Endothelial cell of umbilical vein (primary cell): ENCODE results near the gene SULT1C2.

Experiments used
- EZH2 ChIP-seq: IDR thresholded peaks from 2 replicates; pipeline ENCODE4 v1.6.1; 2012; ENCODE audit warnings: borderline replicate concordance, low read depth, mild to moderate bottlenecking, moderate library complexity, low read length, inconsistent platforms; ENCODE audit not compliant: severe bottlenecking
- FOS ChIP-seq: IDR thresholded peaks from 2 replicates; pipeline ENCODE4 v1.6.1; 2011; ENCODE audit warnings: mild to moderate bottlenecking, low read length, moderate library complexity, borderline replicate concordance; ENCODE audit not compliant: insufficient read depth
- JUN ChIP-seq: IDR thresholded peaks from 2 replicates; pipeline ENCODE4 v1.6.1; 2011; ENCODE audit warnings: borderline replicate concordance, low read depth; ENCODE audit not compliant: insufficient read length, insufficient read depth
- MYC ChIP-seq: IDR thresholded peaks from one replicate; pipeline ENCODE4 v1.6.1; 2011; ENCODE audit warnings: mild to moderate bottlenecking, low read depth, low read length
- POLR2A ChIP-seq: IDR thresholded peaks from 2 replicates; pipeline ENCODE4 v1.6.1; 2012; ENCODE audit warnings: low read depth, mild to moderate bottlenecking, control low read depth, low read length
- POLR2AphosphoS5 ChIP-seq: IDR thresholded peaks from 2 replicates; pipeline ENCODE4 v1.6.1; 2012; ENCODE audit warnings: low read depth, mild to moderate bottlenecking, control low read depth, low read length, moderate library complexity; ENCODE audit not compliant: insufficient read depth
- TF ChIP-seq, protein P1 (sequence below), 2 donors: IDR thresholded peaks; 1 replicate in 1 of 2; 2 replicates in 1 of 2; pipeline ENCODE4 v1.5.1; 2011; ENCODE audit warnings: low read length in 2 of 2, mild to moderate bottlenecking in 2 of 2, moderate library complexity in 2 of 2, control low read depth in 1 of 2, inconsistent platforms in 1 of 2, low read depth in 1 of 2; ENCODE audit not compliant: insufficient read depth in 1 of 2; ENCODE audit errors: extremely low read depth in 1 of 2
- TF ChIP-seq, protein P2 (sequence below): IDR thresholded peaks from 2 replicates; pipeline ENCODE4 v1.6.1; 2011; ENCODE audit not compliant: insufficient read depth, insufficient read length

DNA sequence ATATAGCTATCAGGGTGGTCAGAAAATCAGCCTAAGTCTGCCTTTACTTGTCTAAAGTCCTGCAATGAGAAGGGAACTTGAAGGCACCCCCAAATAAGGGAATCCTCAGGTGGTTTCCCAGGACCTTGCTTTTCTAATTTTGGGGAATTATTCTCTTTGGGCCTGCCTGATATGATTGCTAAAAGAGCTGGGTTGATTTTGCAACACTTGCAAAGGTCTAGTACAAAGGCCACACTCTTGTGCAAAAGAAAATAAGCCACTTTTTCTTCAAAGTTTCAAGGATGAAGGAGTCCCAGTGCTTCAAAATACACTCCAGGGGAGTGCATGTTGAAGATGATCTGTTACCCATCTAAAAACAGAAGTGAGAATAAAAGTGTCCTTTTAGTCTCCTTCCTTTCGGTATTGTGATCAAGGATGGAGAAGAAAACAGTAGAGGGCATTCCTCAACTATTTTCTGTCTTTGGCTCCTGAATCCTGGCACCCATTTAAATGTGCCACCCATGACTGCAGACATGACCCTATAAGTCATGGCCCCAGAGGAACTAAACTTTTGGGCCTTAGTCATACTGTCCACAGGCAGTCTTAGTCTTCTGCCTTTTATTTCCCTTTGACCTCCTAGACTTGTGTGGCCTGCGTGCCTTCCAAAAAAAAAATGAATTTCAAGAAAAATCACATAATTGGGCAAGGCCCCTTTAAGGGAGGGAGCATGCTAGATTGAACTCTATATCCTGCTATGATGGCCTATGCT is 43.9 kb upstream of the SULT1C2 start:
- no peak for TF ChIP-seq EZH2
- TF ChIP-seq JUN = no peak
- TF ChIP-seq, protein P1, sequence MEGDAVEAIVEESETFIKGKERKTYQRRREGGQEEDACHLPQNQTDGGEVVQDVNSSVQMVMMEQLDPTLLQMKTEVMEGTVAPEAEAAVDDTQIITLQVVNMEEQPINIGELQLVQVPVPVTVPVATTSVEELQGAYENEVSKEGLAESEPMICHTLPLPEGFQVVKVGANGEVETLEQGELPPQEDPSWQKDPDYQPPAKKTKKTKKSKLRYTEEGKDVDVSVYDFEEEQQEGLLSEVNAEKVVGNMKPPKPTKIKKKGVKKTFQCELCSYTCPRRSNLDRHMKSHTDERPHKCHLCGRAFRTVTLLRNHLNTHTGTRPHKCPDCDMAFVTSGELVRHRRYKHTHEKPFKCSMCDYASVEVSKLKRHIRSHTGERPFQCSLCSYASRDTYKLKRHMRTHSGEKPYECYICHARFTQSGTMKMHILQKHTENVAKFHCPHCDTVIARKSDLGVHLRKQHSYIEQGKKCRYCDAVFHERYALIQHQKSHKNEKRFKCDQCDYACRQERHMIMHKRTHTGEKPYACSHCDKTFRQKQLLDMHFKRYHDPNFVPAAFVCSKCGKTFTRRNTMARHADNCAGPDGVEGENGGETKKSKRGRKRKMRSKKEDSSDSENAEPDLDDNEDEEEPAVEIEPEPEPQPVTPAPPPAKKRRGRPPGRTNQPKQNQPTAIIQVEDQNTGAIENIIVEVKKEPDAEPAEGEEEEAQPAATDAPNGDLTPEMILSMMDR (IDR thresholded peaks at IDR 0.05; ENCODE audit: extremely low read depth in 1 of 2, insufficient read depth in 1 of 2, low read depth in 1 of 2, low read length in 2 of 2) = no peak
- no peak for TF ChIP-seq POLR2AphosphoS5
- no peak for TF ChIP-seq POLR2A
- TF ChIP-seq MYC = no peak
- TF ChIP-seq, protein P2, sequence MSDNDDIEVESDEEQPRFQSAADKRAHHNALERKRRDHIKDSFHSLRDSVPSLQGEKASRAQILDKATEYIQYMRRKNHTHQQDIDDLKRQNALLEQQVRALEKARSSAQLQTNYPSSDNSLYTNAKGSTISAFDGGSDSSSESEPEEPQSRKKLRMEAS = no peak
- TF ChIP-seq FOS = no peak
